ENCODE results near the gene CS.

Gene CS

GRCh38 chr12:56333197-56333678 lies 33.1 kb upstream of the CS start:
- Histone ChIP-seq H3K4me3 (ENCODE audit: low read length) (peak overlapping the region; percentile 84), H3K27ac (ENCODE audit: low read length) (peak overlapping the region; percentile 89), H2AFZ (ENCODE audit: low read depth, low read length) (peak overlapping the region; percentile 52), H3K9ac (ENCODE audit: low read length) (peak overlapping the region; percentile 96), H3K36me3 (replicated peaks; ENCODE audit: low read depth, low read length) (no peaks in the 10 kb centered on the region), H3K4me2 (ENCODE audit: low read length) (peak overlapping the region; percentile 97), H4K20me1 (ENCODE audit: insufficient read depth, low read length) (no peaks in the 10 kb centered on the region), H3K9me3 (ENCODE audit: insufficient read depth, low read length) (no peaks in the 10 kb centered on the region), H3K4me1 (ENCODE audit: low read length) (peaks cover 35% of the 10 kb centered on the region), H3K79me2 (ENCODE audit: low read length) (peaks cover 11% of the 10 kb centered on the region), H3K27me3 (ENCODE audit: low read depth, low read length) (no peaks in the 10 kb centered on the region)
- TF ChIP-seq, protein P1, sequence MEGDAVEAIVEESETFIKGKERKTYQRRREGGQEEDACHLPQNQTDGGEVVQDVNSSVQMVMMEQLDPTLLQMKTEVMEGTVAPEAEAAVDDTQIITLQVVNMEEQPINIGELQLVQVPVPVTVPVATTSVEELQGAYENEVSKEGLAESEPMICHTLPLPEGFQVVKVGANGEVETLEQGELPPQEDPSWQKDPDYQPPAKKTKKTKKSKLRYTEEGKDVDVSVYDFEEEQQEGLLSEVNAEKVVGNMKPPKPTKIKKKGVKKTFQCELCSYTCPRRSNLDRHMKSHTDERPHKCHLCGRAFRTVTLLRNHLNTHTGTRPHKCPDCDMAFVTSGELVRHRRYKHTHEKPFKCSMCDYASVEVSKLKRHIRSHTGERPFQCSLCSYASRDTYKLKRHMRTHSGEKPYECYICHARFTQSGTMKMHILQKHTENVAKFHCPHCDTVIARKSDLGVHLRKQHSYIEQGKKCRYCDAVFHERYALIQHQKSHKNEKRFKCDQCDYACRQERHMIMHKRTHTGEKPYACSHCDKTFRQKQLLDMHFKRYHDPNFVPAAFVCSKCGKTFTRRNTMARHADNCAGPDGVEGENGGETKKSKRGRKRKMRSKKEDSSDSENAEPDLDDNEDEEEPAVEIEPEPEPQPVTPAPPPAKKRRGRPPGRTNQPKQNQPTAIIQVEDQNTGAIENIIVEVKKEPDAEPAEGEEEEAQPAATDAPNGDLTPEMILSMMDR (IDR thresholded peaks at IDR 0.05; ENCODE audit: low read depth, low read length) = no peak
- TF ChIP-seq EZH2phosphoT487 (IDR thresholded peaks at IDR 0.05; ENCODE audit: low read depth) = no peak

DNA sequence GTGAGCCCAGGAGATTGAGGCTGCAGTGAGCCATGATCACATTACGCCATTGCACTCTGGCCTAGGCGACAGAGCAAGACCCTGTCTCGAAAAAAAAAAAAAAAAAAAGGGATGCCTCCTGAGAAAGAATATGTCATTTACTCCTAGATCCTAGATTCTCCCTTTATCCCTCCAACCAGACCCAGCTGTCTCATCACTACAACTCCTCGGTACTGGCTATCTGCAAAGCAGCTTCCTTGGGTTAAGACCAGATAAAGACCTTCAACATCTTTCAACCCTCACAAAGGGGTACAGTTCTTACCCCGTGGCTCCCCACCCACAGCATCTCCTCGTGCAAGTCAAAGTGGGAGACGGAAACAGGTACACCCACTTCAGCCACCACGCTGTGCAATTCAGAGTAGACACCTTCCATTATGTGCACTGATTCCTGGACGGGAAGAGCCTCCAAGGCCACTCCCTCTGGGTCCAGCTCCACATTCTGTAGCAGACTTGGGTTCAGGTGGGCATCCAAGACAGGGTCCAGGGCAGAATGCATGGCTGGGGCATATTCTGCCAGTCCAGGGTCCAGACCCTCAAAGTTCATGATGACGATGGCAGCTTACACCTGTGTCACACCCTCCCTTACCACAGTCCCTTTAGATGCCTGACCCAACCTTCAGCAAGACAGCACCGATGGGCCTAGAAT lies 32.5 kb upstream of the CS start:
- Histone ChIP-seq H4K20me1 (ENCODE audit: insufficient read depth, low read length) (no peaks in the 10 kb centered on the region), H3K9ac (ENCODE audit: low read length) (peak overlapping the region; percentile 96), H3K27ac (ENCODE audit: low read length) (peak overlapping the region; percentile 89), H2AFZ (ENCODE audit: low read depth, low read length) (no peak overlapping the region), H3K36me3 (replicated peaks; ENCODE audit: low read depth, low read length) (no peaks in the 10 kb centered on the region), H3K4me1 (ENCODE audit: low read length) (peaks cover 29% of the 10 kb centered on the region), H3K27me3 (ENCODE audit: low read depth, low read length) (no peaks in the 10 kb centered on the region), H3K4me2 (ENCODE audit: low read length) (peak overlapping the region; percentile 97), H3K4me3 (ENCODE audit: low read length) (peak overlapping the region; percentile 84), H3K9me3 (ENCODE audit: insufficient read depth, low read length) (no peaks in the 10 kb centered on the region), H3K79me2 (ENCODE audit: low read length) (peaks cover 11% of the 10 kb centered on the region)
- TF ChIP-seq, protein P1 (IDR thresholded peaks at IDR 0.05; ENCODE audit: low read depth, low read length) = no peak
- no peak for TF ChIP-seq EZH2phosphoT487 (IDR thresholded peaks at IDR 0.05; ENCODE audit: low read depth)

- no peak overlapping the region for H3K9ac ChIP-seq (ENCODE audit: low read length)
- no peak overlapping the region for H3K27ac ChIP-seq (ENCODE audit: low read length)
- no peaks in the 10 kb centered on the region for H4K20me1 ChIP-seq (ENCODE audit: insufficient read depth, low read length)
- H3K4me2 ChIP-seq (ENCODE audit: low read length) = no peak overlapping the region
- no peaks in the 10 kb centered on the region for H3K9me3 ChIP-seq (ENCODE audit: insufficient read depth, low read length)
- peaks cover 11% of the 10 kb centered on the region for H3K79me2 ChIP-seq (ENCODE audit: low read length)
- peaks cover 14% of the 10 kb centered on the region for H3K4me1 ChIP-seq (ENCODE audit: low read length)
- no peak overlapping the region for H2AFZ ChIP-seq (ENCODE audit: low read depth, low read length)
- H3K27me3 ChIP-seq (ENCODE audit: low read depth, low read length) = no peaks in the 10 kb centered on the region
- TF ChIP-seq, protein P1 (IDR thresholded peaks at IDR 0.05; ENCODE audit: low read depth, low read length) = no peak
- TF ChIP-seq EZH2phosphoT487 (IDR thresholded peaks at IDR 0.05; ENCODE audit: low read depth) = no peak
- peaks cover 15% of the 10 kb centered on the region for H3K36me3 ChIP-seq (replicated peaks; ENCODE audit: low read depth, low read length)
- H3K4me3 ChIP-seq (ENCODE audit: low read length) = no peak overlapping the region
Measured at GRCh38 chr12:56330936-56331490, 30.9 kb upstream of the CS start.

DNA sequence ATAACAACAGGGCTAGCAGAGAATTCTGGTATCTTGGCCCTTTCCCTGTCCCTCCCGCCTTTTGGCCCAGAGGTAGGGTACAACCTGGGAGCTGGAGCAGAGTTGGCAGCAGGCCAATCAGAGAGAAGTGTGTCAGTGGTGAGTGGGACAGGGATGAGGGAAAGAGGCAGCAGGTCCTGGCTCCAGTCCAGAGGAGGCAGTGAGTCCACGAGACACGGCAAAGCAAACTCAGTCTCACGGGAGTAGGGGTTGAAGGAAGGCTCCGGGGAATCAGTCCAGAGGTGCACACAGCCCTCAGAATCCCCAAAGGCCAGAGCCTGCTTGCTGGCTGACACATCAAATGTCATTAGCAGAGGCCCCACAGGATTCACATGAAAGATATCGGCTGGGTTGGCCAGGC lies 26.4 kb upstream of the CS start:
- no peak overlapping the region for H3K9ac ChIP-seq (ENCODE audit: low read length)
- H3K27me3 ChIP-seq (ENCODE audit: low read depth, low read length) = no peaks in the 10 kb centered on the region
- no peaks in the 10 kb centered on the region for H3K79me2 ChIP-seq (ENCODE audit: low read length)
- peaks cover 45% of the 10 kb centered on the region for H3K36me3 ChIP-seq (replicated peaks; ENCODE audit: low read depth, low read length)
- no peaks in the 10 kb centered on the region for H4K20me1 ChIP-seq (ENCODE audit: insufficient read depth, low read length)
- TF ChIP-seq EZH2phosphoT487 (IDR thresholded peaks at IDR 0.05; ENCODE audit: low read depth) = no peak
- TF ChIP-seq, protein P1 (IDR thresholded peaks at IDR 0.05; ENCODE audit: low read depth, low read length) = no peak
- H3K27ac ChIP-seq (ENCODE audit: low read length) = no peak overlapping the region
- no peaks in the 10 kb centered on the region for H3K9me3 ChIP-seq (ENCODE audit: insufficient read depth, low read length)
- H2AFZ ChIP-seq (ENCODE audit: low read depth, low read length) = no peak overlapping the region
- no peaks in the 10 kb centered on the region for H3K4me1 ChIP-seq (ENCODE audit: low read length)
- no peak overlapping the region for H3K4me2 ChIP-seq (ENCODE audit: low read length)
- H3K4me3 ChIP-seq (ENCODE audit: low read length) = no peak overlapping the region

Measured in OCI-LY3 (cell line).